ENCODE results near the gene FAAP100.

Gene FAAP100

GRCh38 chr17:81551458-81552243, 502 bp downstream of the FAAP100 start:
- DNase-seq: no peak

- no peak for DNase-seq
Measured at GRCh38 chr17:81550830-81551457, 1.2 kb downstream of the FAAP100 start.

DNA sequence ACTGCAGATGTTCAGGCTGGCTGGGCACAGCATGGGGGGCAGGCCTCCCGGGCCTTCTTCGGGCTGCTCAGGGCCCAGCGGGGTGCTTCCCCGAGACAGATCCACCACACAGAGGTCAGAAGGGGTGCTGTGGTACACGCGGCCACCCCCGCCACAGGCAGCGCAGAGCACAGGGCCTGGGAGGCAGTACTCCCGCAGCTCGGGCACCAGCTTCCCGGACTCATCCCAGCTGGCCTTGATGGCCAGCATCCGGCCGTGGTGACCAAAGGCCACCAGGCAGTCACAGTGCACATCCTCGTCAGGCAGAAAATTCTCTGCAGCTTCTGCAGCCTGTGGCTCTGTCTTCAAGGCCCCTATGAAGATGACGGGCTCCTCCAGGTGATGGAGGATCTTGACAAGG, 1.9 kb downstream of the FAAP100 start:
- no peak for DNase-seq

DNA sequence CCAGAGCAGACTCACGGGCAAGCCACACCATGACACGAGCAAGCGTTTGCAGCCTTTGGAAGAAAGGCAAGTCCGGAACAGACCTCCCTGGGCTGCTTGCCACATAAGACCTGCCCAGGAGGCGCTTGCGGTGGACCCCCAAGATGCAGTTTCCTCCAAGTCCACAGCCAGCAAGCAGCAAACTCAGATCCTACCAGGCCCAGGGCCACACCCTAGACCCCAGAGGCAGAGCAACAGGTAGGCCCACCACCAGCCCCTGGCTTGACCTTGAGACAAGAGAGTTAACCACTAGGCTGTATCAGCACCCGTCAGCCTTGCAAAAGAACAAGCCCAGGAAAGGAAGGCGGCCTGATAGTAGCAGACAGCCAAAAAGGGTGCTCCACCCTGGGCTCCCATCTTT, 2.3 kb downstream of the FAAP100 start:
- no peak for DNase-seq

DNA sequence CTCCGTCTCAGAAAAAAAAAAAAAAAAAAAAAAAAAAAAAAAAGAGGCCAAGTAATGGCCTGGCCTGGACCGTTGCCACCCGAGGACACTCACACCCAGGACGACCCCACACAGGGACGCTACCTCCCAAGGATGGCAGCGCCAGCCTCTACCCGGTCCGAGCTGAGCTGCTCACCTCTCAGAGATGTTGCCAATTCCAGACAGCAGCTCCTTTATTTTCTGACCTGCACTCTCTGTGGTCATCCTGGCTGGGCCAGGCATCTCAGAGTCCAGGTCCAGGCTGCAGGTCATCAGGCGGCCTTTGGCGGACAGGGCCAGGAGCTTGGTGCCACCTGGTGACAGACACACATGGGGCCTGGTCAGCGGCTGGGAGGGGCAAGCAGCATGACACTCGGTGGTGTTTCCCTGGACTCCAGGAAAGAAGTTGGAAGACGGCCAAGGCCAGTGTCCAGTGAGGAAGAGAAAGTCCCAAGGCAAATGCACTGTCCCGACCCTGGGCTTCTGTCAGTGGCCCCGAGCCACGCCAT, 3.1 kb downstream of the FAAP100 start:
- no peak for DNase-seq

- no peak for DNase-seq
Measured at GRCh38 chr17:81547614-81547982, 4.6 kb downstream of the FAAP100 start.

GRCh38 chr17:81546906-81547613, 5.1 kb downstream of the FAAP100 start:
- no peak for DNase-seq

- DNase-seq: no peak
Measured at GRCh38 chr17:81545160-81545949, 6.8 kb downstream of the FAAP100 start.

DNA sequence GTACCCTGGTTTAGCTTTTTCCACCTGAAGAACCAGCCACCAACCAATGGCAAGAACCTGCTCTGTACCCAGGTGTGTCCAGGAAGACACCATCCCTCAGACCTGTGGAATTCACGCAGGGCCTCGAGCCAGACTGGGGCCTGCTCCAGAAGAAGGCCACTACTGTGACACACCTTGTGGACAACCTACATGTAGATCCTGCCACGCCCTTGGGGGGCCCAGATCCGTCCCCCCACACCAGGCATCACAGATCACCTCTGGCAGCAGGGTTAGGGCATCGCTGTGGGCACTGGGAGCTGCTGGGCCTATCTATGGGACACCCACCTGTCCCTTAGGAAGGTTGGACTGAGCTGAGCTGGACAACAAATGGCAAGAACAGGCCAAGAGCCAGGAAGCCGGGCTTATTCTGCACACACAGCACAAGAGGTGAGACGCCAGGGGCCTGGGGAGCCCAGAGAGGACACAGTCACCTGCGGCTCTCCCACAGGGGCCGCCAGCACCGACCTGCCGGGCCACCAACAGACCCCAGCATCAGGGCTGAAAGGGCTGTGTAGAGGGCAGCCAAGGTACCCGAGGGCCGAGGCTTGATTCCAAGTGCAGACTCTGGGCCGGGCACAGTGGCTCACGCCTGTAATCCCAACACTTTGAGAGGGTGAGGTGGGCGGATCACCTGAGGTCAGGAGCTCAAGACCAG, 7.7 kb downstream of the FAAP100 start:
- no peak for DNase-seq

- DNase-seq: no peak
Measured at GRCh38 chr17:81543756-81544155, 8.4 kb downstream of the FAAP100 start.

- no peak for DNase-seq
Measured at GRCh38 chr17:81543339-81543675, 8.8 kb downstream of the FAAP100 start.

GRCh38 chr17:81542431-81543338, 9.5 kb downstream of the FAAP100 start:
- DNase-seq: no peak

GRCh38 chr17:81541123-81541522, 11.0 kb downstream of the FAAP100 start:
- no peak for DNase-seq

DNA sequence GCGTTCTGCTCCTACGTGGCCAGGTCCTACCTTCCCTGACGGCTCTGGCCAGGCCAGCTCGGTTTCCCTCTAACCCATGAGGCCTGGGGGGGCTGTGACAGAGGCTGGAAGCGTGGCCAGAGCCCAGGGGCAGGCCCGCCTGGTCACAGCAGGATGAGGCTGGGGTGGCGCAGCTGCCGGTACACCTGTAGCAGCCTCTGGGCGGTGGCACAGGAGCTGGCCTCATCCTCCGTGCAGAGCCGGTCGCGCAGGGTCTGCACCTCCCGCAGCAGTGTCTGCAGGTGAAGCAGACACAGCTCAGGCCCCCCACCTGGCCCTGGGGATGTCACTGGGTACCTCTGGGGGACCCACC, 11.5 kb downstream of the FAAP100 start:
- DNase-seq: no peak

DNA sequence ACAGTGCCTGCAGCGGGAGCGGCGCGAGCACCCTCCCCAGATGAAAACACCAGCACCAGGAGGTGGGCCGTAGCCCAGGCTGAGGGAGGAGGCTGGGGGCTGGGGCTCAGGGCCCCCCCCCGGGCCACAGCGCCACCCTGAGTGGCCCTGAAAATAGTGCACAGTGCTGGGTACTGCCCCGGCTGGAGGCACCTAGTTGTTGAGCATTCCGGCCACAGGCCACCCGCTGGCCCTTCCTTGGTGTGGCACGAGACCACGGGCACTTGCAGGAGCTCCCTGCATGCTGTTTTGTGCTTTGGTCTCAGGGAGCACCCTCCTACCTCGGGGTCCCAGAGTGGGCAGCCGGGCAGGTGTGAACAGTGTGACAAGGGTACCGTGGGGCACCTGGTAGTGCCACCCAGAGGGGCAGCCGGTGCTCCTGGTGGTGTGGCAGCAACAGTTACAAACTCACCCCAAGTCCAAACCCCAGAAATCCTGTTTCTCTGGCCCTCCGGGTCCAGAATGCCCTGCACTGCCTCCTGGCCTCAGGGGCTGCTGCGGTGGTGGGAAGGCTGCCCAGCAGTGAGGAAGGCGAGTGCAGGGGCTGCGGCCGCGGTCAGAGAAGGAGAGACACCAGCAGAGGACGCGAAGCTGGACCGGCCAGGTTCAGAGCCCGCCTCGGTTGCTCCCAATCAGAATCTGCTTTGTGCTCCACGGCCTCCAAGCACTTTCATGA, 12.0 kb downstream of the FAAP100 start:
- DNase-seq: no peak

DNA sequence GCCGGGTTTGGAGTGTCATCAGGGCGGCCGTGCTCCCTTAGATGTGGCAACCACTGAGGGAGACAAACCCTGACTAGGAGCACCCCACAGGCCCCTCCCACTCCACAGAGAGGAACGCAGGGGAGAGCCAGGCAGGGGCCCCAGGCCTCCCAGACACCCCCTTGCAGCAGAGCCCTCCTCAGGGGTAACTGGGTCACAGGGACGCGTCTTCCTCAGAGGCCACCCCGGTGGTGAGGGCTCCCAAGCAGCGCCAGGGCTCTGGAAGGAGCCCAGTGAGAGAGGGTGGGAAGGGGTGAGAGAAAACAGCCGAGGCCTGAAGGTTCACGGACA, 12.6 kb downstream of the FAAP100 start:
- DNase-seq: no peak

DNA sequence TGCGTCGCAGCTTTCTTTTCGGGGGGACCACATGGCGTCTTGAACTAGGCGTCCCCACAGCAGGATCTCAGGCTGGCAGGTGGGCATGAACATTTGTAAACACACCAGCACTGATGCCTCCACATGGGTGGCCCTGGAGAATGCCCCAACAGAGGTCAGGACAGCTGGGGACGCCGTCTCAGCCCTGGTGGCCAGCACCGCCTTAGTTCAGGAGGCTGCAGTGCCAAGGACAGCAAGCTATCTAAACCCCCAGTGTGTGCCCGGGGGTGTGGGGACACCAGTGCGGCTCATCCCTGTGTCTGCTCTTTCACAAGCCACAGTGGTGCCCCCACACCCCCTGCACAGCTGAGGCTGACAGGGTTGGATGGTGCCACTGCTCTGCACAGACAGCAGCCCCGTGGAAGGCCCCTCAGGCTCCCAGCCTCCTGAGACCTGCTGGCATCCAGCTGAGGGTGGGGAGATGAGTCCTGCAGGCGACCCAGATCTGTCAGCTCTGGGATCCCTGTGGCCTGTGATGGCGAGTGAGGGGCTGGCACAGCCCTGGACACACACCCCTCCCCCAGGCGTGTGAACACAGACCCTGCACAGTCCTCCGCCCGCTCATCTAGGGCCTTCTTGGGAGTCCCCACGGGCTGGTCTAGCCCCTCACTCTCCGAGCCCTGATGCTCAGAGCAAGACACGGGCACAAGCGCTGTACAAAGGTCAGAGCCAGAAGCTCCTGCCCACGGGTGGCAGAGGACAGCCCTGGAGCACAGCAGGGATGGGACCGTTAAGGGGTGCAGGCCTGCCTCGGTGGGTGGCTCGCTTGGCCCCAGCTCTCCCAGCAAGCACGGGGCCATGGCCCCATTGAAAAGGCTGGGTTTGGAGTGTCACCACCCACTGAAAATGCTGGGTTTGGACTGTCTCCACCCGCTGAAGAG, 13.2 kb downstream of the FAAP100 start:
- no peak for DNase-seq

- no peak for DNase-seq
Measured at GRCh38 chr17:81537856-81538555, 14.1 kb downstream of the FAAP100 start.

DNA sequence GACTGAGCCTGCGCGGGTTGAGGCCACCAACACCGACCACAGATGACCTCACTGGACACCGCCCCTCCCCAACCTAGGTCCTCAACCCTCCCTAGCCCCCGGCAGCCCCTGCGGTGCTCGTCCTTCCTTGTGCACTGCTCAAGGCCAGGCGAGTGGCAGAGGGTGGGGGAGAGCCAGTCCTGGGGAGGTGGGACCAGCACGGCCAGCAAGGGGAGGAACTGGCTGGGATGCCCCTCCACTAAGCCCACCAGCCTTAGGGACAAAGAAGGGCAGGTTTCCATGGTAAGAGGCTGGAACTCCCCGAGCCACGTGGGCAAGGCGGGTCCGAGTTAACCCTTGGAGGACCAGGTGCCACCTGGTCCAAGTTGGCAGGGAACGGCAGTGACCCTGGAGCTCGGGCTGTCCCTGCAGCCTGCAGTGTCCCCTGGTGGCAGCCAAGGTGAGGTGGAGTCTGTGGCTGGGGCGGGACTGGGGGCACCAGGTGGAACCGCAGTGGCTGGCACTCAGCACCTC, 14.8 kb downstream of the FAAP100 start:
- peak; percentile 30 for DNase-seq
